ENCODE data around the gene RAB27B.

GRCh38 chr18:54792079-54792478 is 36.2 kb upstream of the RAB27B start:
- TF ChIP-seq CTCF (IDR thresholded peaks at IDR 0.05 in 2 of 3, conservative IDR thresholded peaks at IDR 0.05 in 1 of 3; ENCODE audit: control insufficient read depth in 2 of 3, extremely low read depth in 1 of 3, insufficient read depth in 1 of 3, low read depth in 3 of 3, low read length in 3 of 3), result no peak
- TF ChIP-seq ZZZ3 (IDR thresholded peaks at IDR 0.05; ENCODE audit: control insufficient read depth, insufficient read length, low read depth), result no peak
- TF ChIP-seq SMAD1 (IDR thresholded peaks at IDR 0.05; ENCODE audit: low read depth, partially characterized antibody), result no peak
- no peak for TF ChIP-seq NR2C1 (IDR thresholded peaks at IDR 0.05)
- no peak for TF ChIP-seq EZH2 (IDR thresholded peaks at IDR 0.05; ENCODE audit: borderline replicate concordance, control insufficient read depth, low read depth, low read length)
- no peak for TF ChIP-seq POLR2AphosphoS5 (IDR thresholded peaks at IDR 0.05; ENCODE audit: low read length)
- no peak for TF ChIP-seq FOXK2 (IDR thresholded peaks at IDR 0.05)
- TF ChIP-seq, protein P1, sequence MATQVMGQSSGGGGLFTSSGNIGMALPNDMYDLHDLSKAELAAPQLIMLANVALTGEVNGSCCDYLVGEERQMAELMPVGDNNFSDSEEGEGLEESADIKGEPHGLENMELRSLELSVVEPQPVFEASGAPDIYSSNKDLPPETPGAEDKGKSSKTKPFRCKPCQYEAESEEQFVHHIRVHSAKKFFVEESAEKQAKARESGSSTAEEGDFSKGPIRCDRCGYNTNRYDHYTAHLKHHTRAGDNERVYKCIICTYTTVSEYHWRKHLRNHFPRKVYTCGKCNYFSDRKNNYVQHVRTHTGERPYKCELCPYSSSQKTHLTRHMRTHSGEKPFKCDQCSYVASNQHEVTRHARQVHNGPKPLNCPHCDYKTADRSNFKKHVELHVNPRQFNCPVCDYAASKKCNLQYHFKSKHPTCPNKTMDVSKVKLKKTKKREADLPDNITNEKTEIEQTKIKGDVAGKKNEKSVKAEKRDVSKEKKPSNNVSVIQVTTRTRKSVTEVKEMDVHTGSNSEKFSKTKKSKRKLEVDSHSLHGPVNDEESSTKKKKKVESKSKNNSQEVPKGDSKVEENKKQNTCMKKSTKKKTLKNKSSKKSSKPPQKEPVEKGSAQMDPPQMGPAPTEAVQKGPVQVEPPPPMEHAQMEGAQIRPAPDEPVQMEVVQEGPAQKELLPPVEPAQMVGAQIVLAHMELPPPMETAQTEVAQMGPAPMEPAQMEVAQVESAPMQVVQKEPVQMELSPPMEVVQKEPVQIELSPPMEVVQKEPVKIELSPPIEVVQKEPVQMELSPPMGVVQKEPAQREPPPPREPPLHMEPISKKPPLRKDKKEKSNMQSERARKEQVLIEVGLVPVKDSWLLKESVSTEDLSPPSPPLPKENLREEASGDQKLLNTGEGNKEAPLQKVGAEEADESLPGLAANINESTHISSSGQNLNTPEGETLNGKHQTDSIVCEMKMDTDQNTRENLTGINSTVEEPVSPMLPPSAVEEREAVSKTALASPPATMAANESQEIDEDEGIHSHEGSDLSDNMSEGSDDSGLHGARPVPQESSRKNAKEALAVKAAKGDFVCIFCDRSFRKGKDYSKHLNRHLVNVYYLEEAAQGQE (IDR thresholded peaks at IDR 0.05; ENCODE audit: low read depth, low read length), result no peak
- TF ChIP-seq E4F1 (IDR thresholded peaks at IDR 0.05; ENCODE audit: borderline replicate concordance, partially characterized antibody), result no peak
- no peak for TF ChIP-seq NR2C2 (IDR thresholded peaks at IDR 0.05; ENCODE audit: borderline replicate concordance, control insufficient read depth, insufficient read length, low read depth)
- TF ChIP-seq BHLHE40 (IDR thresholded peaks at IDR 0.05; ENCODE audit: borderline replicate concordance in 1 of 2, low read depth in 2 of 2, low read length in 1 of 2), result no peak
- TF ChIP-seq POLR2A (IDR thresholded peaks at IDR 0.05; ENCODE audit: low read depth, low read length), result no peak
- TF ChIP-seq, protein P2, sequence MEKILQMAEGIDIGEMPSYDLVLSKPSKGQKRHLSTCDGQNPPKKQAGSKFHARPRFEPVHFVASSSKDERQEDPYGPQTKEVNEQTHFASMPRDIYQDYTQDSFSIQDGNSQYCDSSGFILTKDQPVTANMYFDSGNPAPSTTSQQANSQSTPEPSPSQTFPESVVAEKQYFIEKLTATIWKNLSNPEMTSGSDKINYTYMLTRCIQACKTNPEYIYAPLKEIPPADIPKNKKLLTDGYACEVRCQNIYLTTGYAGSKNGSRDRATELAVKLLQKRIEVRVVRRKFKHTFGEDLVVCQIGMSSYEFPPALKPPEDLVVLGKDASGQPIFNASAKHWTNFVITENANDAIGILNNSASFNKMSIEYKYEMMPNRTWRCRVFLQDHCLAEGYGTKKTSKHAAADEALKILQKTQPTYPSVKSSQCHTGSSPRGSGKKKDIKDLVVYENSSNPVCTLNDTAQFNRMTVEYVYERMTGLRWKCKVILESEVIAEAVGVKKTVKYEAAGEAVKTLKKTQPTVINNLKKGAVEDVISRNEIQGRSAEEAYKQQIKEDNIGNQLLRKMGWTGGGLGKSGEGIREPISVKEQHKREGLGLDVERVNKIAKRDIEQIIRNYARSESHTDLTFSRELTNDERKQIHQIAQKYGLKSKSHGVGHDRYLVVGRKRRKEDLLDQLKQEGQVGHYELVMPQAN (conservative IDR thresholded peaks at IDR 0.05), result no peak
